Hepatocyte (in vitro differentiated cells): ENCODE results near the gene NCF2. TPM values are rescaled to one million over a fixed set of nuclear protein-coding genes. Genes with fewer than 3 reads are reported as not detected.

Source experiments
- DNase-seq: peaks from one replicate; pipeline ENCODE4 v3.0.0-alpha.2; 2016; ENCODE audit warnings: low spot score
- H2AFZ ChIP-seq: fragments of 200-600 bp; sonication (generic); 2 replicates; pipeline ENCODE4 v1.6.0; 2016; ENCODE audit warnings: antibody characterized with exemption, mild to moderate bottlenecking
- H3K27ac ChIP-seq: fragments of 200-600 bp; sonication (generic); 2 replicates; pipeline ENCODE4 v1.5.1; 2016; ENCODE audit warnings: mild to moderate bottlenecking
- H3K27me3 ChIP-seq: fragments of 200-600 bp; sonication (generic); 2 replicates; pipeline ENCODE4 v1.6.1; 2016
- H3K36me3 ChIP-seq: fragments of 200-600 bp; sonication (generic); replicated peaks from 2 replicates; pipeline ENCODE4 v1.5.1; 2016; ENCODE audit warnings: low read depth; ENCODE audit not compliant: insufficient read depth
- H3K4me1 ChIP-seq: fragments of 200-600 bp; sonication (generic); 2 replicates; pipeline ENCODE4 v1.5.1; 2016; ENCODE audit warnings: mild to moderate bottlenecking, moderate library complexity; ENCODE audit not compliant: insufficient read depth
- H3K4me2 ChIP-seq: fragments of 200-600 bp; sonication (generic); 2 replicates; pipeline ENCODE4 v1.6.0; 2016
- H3K4me3 ChIP-seq: fragments of 200-600 bp; sonication (generic); 2 replicates; pipeline ENCODE4 v1.5.1; 2016; ENCODE audit warnings: mild to moderate bottlenecking
- H3K79me2 ChIP-seq: fragments of 200-600 bp; sonication (generic); 2 replicates; pipeline ENCODE4 v1.6.0; 2017; ENCODE audit warnings: mild to moderate bottlenecking
- H3K9me2 ChIP-seq: fragments of 200-600 bp; sonication (generic); replicated peaks from 2 replicates; pipeline ENCODE4 v1.6.0; 2017; ENCODE audit warnings: mild to moderate bottlenecking; ENCODE audit not compliant: insufficient read depth
- H3K9me3 ChIP-seq: fragments of 200-600 bp; sonication (generic); 2 replicates; pipeline ENCODE4 v1.5.1; 2016; ENCODE audit warnings: low read depth, mild to moderate bottlenecking
- H4K20me1 ChIP-seq: fragments of 200-600 bp; sonication (generic); 2 replicates; pipeline ENCODE4 v1.6.0; 2016; ENCODE audit warnings: mild to moderate bottlenecking; ENCODE audit not compliant: insufficient read depth, poor library complexity, severe bottlenecking
- EZH2 ChIP-seq: fragments of 200-600 bp; sonication (generic); IDR thresholded peaks from 2 replicates; pipeline ENCODE4 v1.6.1; 2016; ENCODE audit warnings: antibody characterized with exemption, mild to moderate bottlenecking, borderline replicate concordance
- EZH2phosphoT487 ChIP-seq: fragments of 200-600 bp; sonication (generic); IDR thresholded peaks from one replicate; pipeline ENCODE4 v1.6.1; 2018; ENCODE audit warnings: antibody characterized with exemption, mild to moderate bottlenecking, low read depth, moderate library complexity; ENCODE audit not compliant: unreplicated experiment, severe bottlenecking
- WGBS: methylation state at CpG from one replicate; pipeline ENCODE4 v1.1.6; 2016; ENCODE audit warnings: low lambda C conversion rate; ENCODE audit errors: missing lambda C conversion rate; 5-methylcytosine and 5-hydroxymethylcytosine counted together
- polyA plus RNA-seq: library from polyadenylated mRNA; unstranded; fragments of >200 nt; fragmentation: Nextera tagmentation; extraction: Ambion mirVana; gene quantifications from 2 replicates; pipeline ENCODE4 v1.2.1, GENCODE V29; 2016
- total RNA-seq: library from RNA; depleted of rRNA; stranded (reverse); fragments of >200 nt; gene quantifications from 2 replicates; pipeline ENCODE4 v1.2.3, GENCODE V29; 2014
- TF ChIP-seq, protein P1 (sequence below): fragments of 200-600 bp; sonication (generic); IDR thresholded peaks from 2 replicates; pipeline ENCODE4 v1.5.1; 2016; ENCODE audit warnings: antibody characterized with exemption, mild to moderate bottlenecking; ENCODE audit not compliant: poor library complexity

NCF2 gene
- total and polyA plus RNA-seq, 2 experiments from 2014 or later: 3.1 to 13.7 TPM

- no peak overlapping the region for H3K4me2 ChIP-seq
- 83% methylated on average over 6 of the region's 6 CpGs for WGBS
Observed at GRCh38 chr1:183517401-183517800, 72.9 kb downstream of the NCF2 start.

GRCh38 chr1:183516725-183517124, 73.5 kb downstream of the NCF2 start:
- no peaks in the 10 kb centered on the region for H3K27me3 ChIP-seq
- H3K4me3 ChIP-seq: no peak overlapping the region
- no peak overlapping the region for H2AFZ ChIP-seq
- no peak overlapping the region for H3K4me2 ChIP-seq
- H3K9me2 ChIP-seq: no peaks in the 10 kb centered on the region
- no peak overlapping the region for H3K27ac ChIP-seq
- H4K20me1 ChIP-seq: no peaks in the 10 kb centered on the region
- no peaks in the 10 kb centered on the region for H3K9me3 ChIP-seq
- peaks cover 12% of the 10 kb centered on the region for H3K4me1 ChIP-seq
- TF ChIP-seq, protein P1, sequence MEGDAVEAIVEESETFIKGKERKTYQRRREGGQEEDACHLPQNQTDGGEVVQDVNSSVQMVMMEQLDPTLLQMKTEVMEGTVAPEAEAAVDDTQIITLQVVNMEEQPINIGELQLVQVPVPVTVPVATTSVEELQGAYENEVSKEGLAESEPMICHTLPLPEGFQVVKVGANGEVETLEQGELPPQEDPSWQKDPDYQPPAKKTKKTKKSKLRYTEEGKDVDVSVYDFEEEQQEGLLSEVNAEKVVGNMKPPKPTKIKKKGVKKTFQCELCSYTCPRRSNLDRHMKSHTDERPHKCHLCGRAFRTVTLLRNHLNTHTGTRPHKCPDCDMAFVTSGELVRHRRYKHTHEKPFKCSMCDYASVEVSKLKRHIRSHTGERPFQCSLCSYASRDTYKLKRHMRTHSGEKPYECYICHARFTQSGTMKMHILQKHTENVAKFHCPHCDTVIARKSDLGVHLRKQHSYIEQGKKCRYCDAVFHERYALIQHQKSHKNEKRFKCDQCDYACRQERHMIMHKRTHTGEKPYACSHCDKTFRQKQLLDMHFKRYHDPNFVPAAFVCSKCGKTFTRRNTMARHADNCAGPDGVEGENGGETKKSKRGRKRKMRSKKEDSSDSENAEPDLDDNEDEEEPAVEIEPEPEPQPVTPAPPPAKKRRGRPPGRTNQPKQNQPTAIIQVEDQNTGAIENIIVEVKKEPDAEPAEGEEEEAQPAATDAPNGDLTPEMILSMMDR: no peak
- TF ChIP-seq EZH2 (no peak), EZH2phosphoT487 (no peak)
- H3K79me2 ChIP-seq: no peaks in the 10 kb centered on the region
- DNase-seq: peak; percentile 7
- 65% methylated on average over 2 of the region's 2 CpGs for WGBS
- no peaks in the 10 kb centered on the region for H3K36me3 ChIP-seq

More at GRCh38 chr1:183517401-183517800, 72.9 kb downstream of the NCF2 start:
- DNase-seq: no peak
- no peak overlapping the region for H3K27ac ChIP-seq
- TF ChIP-seq, protein P1: no peak
- H3K36me3 ChIP-seq: no peaks in the 10 kb centered on the region
- H4K20me1 ChIP-seq: no peaks in the 10 kb centered on the region
- no peaks in the 10 kb centered on the region for H3K27me3 ChIP-seq
- no peaks in the 10 kb centered on the region for H3K9me3 ChIP-seq
- no peak overlapping the region for H3K4me3 ChIP-seq
- no peak overlapping the region for H2AFZ ChIP-seq
- H3K9me2 ChIP-seq: no peaks in the 10 kb centered on the region
- H3K4me1 ChIP-seq: peaks cover 12% of the 10 kb centered on the region
- H3K79me2 ChIP-seq: no peaks in the 10 kb centered on the region

- Histone ChIP-seq H3K79me2 (peaks cover 14% of the 10 kb centered on the region), H3K27me3 (no peaks in the 10 kb centered on the region), H2AFZ (no peak overlapping the region), H3K4me2 (peak overlapping the region; percentile 14), H4K20me1 (no peaks in the 10 kb centered on the region), H3K9me2 (no peaks in the 10 kb centered on the region), H3K4me1 (peaks cover 12% of the 10 kb centered on the region), H3K36me3 (no peaks in the 10 kb centered on the region), H3K27ac (peak overlapping the region; percentile 25), H3K4me3 (no peak overlapping the region), H3K9me3 (no peaks in the 10 kb centered on the region)
- DNase-seq: peak; percentile 16
- TF ChIP-seq EZH2 (no peak), EZH2phosphoT487 (no peak)
- 37% methylated on average over 2 of the region's 2 CpGs for WGBS
Observed at GRCh38 chr1:183515002-183515689, 75.1 kb downstream of the NCF2 start.

GRCh38 chr1:183514235-183514634, 76.0 kb downstream of the NCF2 start:
- TF ChIP-seq, protein P1: no peak
- TF ChIP-seq EZH2phosphoT487: no peak
- Histone ChIP-seq H4K20me1 (no peaks in the 10 kb centered on the region), H2AFZ (no peak overlapping the region), H3K79me2 (peaks cover 23% of the 10 kb centered on the region), H3K36me3 (no peaks in the 10 kb centered on the region), H3K4me1 (peaks cover 12% of the 10 kb centered on the region), H3K4me2 (no peak overlapping the region), H3K4me3 (no peak overlapping the region), H3K27ac (no peak overlapping the region), H3K9me3 (no peaks in the 10 kb centered on the region), H3K27me3 (no peaks in the 10 kb centered on the region), H3K9me2 (no peaks in the 10 kb centered on the region)
- 87% methylated on average over 1 of the region's 1 CpG for WGBS
- no peak for DNase-seq
